ENCODE measurements around the gene CNPY3. TPM values are rescaled to one million over a fixed set of nuclear protein-coding genes. Genes with fewer than 3 reads are reported as not detected.

The CNPY3 gene
- total RNA-seq, 1 experiment from 2014 or later = 56.0 TPM

DNA sequence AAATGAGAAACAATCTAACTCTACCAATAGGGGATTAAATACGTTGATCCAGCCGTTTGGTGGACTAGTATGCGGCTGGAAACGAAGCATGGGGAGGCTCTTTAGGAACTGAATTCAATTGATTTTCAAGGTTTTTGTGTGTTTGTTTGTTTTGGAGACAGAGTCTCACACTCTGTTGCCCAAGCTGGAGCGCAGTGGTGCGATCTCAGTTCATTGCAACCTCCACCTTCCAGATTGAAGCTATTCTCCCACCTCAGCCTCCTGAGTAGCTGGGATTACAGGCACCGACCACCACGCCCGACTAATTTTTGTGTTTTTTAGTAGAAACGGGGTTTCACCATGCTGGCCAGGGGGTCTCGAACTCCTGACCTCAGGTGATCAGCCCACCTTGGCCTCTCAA, 7.1 kb downstream of the CNPY3 start:
- H3K9me3 ChIP-seq (ENCODE audit: control insufficient read depth, low read depth, low read length) = no peaks in the 10 kb centered on the region
- no peak overlapping the region for H3K4me3 Mint-ChIP-seq
- H3K27me3 Mint-ChIP-seq (ENCODE audit: low read depth) = no peaks in the 10 kb centered on the region
- no peaks in the 10 kb centered on the region for H3K27me3 ChIP-seq (ENCODE audit: insufficient read depth, low read length)
- H2BK120ac ChIP-seq (ENCODE audit: low read depth, low read length, poor library complexity, severe bottlenecking) = no peak overlapping the region
- H3K56ac ChIP-seq (ENCODE audit: insufficient read length, low read depth, low read length) = no peak overlapping the region
- H4K20me1 ChIP-seq (ENCODE audit: control insufficient read depth, insufficient read depth, insufficient read length) = peaks cover 2% of the 10 kb centered on the region
- no peak overlapping the region for H2AK5ac ChIP-seq (ENCODE audit: insufficient read length, low read length)
- H2BK12ac ChIP-seq (ENCODE audit: insufficient read length, low read depth, low read length) = no peak overlapping the region
- no peak overlapping the region for H3K27ac ChIP-seq (ENCODE audit: insufficient read length, low read depth, low read length)
- no peaks in the 10 kb centered on the region for H3K23me2 ChIP-seq (ENCODE audit: insufficient read length, low read depth, low read length, poor library complexity, severe bottlenecking)
- no peak overlapping the region for H3K14ac ChIP-seq (ENCODE audit: insufficient read depth, low read length)
- no peaks in the 10 kb centered on the region for H3K4me1 ChIP-seq (ENCODE audit: insufficient read depth, low read length)
- H3K79me2 ChIP-seq (ENCODE audit: insufficient read depth, low read length) = peaks cover 2% of the 10 kb centered on the region; the same call in 1 of the 2 replicates
- H3T11ph ChIP-seq (ENCODE audit: low read length) = no peak overlapping the region
- H3K4me1 Mint-ChIP-seq = peaks cover 17 to 22% of the 10 kb centered on the region in 2 experiments
- H3K36me3 Mint-ChIP-seq (ENCODE audit: insufficient read depth in 1 of 3, low read depth in 3 of 3) = peaks cover 36 to 89% (median 71%) of the 10 kb centered on the region in 3 experiments
- TF ChIP-seq, protein P1, sequence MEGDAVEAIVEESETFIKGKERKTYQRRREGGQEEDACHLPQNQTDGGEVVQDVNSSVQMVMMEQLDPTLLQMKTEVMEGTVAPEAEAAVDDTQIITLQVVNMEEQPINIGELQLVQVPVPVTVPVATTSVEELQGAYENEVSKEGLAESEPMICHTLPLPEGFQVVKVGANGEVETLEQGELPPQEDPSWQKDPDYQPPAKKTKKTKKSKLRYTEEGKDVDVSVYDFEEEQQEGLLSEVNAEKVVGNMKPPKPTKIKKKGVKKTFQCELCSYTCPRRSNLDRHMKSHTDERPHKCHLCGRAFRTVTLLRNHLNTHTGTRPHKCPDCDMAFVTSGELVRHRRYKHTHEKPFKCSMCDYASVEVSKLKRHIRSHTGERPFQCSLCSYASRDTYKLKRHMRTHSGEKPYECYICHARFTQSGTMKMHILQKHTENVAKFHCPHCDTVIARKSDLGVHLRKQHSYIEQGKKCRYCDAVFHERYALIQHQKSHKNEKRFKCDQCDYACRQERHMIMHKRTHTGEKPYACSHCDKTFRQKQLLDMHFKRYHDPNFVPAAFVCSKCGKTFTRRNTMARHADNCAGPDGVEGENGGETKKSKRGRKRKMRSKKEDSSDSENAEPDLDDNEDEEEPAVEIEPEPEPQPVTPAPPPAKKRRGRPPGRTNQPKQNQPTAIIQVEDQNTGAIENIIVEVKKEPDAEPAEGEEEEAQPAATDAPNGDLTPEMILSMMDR (conservative IDR thresholded peaks at IDR 0.05) = no peak
- H2BK15ac ChIP-seq (ENCODE audit: low read depth, low read length) = no peak overlapping the region
- no peak overlapping the region for H4K8ac ChIP-seq (replicated peaks; ENCODE audit: insufficient read length, low read depth, low read length)
- no peak for DNase-seq
- H3K18ac ChIP-seq (ENCODE audit: insufficient read length, low read depth, low read length) = no peak overlapping the region
- no peak overlapping the region for H2BK20ac ChIP-seq (ENCODE audit: low read depth, low read length, poor library complexity, severe bottlenecking)
- WGBS (ENCODE audit: extremely low coverage, insufficient read length, low lambda C conversion rate) = no CpG with 5 or more reads among the region's 11 CpGs
- H3K9ac ChIP-seq (ENCODE audit: extremely low read depth, insufficient read length, low read length) = no peak overlapping the region
- H3K4ac ChIP-seq (ENCODE audit: low read depth, low read length) = no peak overlapping the region
- H3K27ac Mint-ChIP-seq = no peak overlapping the region; a peak in 1 of 7 replicates
- no peak overlapping the region for H2BK5ac ChIP-seq (ENCODE audit: insufficient read length, low read length)
- no peak overlapping the region for H4K5ac ChIP-seq (ENCODE audit: insufficient read length, low read depth, low read length)
- no peaks in the 10 kb centered on the region; a peak in 1 of 5 replicates for H3K9me3 Mint-ChIP-seq
- H2AFZ ChIP-seq (ENCODE audit: low read length) = no peak overlapping the region
- H3K23ac ChIP-seq (ENCODE audit: insufficient read length, low read depth, low read length) = no peak overlapping the region
- no peaks in the 10 kb centered on the region for H3K79me1 ChIP-seq (ENCODE audit: insufficient read depth, low read depth, low read length, poor library complexity, severe bottlenecking)
- no peak overlapping the region for H3K4me2 ChIP-seq (ENCODE audit: insufficient read depth, insufficient read length, low read length)
- H4K91ac ChIP-seq (ENCODE audit: insufficient read length, low read depth, low read length) = no peak overlapping the region

All from H9 (cell line).